HG03575 (cell line): Measurements from ENCODE around the gene HOXA9.

Experiments used
- ATAC-seq: cut with Tn5 transposase; IDR thresholded peaks from one replicate; pipeline ENCODE4 v1.9.1; 2021; ENCODE audit not compliant: unreplicated experiment, insufficient number of reproducible peaks, low FRiP score; ENCODE audit errors: extremely low read depth

HOXA9 gene

DNA sequence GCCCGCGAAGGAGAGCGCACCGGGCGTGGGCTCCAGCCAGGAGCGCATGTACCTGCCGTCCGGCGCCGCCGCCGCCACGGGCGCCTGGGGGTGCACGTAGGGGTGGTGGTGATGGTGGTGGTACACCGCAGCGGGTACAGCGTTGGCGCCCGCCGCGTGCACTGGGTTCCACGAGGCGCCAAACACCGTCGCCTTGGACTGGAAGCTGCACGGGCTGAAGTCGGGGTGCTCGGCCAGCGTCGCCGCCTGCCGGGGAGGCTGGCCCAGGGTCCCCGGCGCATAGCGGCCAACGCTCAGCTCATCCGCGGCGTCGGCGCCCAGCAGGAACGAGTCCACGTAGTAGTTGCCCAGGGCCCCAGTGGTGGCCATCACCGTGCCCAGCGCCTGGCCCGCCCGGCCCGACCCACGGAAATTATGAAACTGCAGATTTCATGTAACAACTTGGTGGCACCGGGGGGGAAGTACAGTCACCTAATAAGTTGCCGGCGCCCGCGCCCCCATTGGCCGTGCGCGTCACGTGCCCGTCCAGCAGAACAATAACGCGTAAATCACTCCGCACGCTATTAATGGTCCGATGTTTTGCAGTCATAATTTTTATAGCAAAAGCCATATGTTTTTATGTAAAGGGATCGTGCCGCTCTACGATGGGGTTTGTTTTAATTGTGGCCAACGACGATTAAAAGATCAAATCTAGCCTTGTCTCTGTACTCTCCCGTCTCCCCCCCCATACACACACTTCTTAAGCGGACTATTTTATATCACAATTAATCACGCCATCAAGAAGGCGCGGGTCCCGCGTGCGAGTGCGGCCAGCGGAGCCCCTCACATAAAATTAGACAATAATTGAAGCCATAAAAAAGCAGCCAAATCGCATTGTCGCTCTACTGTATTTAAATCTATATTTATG, at the start of gene HOXA9:
Gene HOXA9, minus strand, starts transcription at position 449 of the 907 bp plus-strand sequence. Its CDS starts 80 bp downstream, at position 369.
- no peak for ATAC-seq

DNA sequence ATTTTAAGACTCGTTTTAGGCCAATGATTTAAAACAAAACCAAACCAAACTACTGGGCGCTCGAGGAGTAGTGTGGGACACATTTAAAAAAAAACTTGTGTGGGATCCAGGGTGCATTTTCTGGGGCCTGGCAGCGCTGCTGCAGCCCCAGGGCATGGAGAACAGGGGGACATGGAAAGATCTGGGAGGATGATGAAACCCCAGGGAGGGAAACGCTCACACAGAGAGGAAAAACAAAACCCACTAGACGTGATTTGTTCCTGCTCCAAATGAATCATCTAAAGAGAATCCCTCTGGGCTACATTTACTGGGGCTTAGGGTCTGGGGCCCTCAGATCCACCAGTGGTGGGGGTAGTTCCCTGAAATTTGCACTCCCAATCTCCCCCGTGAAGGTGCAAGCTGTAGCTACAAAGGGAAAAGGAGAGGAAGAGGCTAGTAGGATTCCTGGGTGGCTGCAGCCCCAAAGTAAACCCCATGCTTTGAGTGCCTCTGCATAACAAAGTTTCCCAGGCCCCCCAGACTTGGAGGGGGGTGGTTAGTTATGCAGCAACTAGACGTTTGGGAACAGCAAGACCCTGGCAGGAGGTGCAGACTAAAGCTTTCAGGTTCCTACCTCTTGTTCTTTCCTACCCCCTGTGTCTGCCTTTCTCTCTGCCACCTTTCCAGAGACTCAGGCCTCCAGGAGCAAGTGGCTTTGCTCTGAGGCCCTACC, 49.1 kb upstream of the HOXA9 start:
- ATAC-seq = no peak

DNA sequence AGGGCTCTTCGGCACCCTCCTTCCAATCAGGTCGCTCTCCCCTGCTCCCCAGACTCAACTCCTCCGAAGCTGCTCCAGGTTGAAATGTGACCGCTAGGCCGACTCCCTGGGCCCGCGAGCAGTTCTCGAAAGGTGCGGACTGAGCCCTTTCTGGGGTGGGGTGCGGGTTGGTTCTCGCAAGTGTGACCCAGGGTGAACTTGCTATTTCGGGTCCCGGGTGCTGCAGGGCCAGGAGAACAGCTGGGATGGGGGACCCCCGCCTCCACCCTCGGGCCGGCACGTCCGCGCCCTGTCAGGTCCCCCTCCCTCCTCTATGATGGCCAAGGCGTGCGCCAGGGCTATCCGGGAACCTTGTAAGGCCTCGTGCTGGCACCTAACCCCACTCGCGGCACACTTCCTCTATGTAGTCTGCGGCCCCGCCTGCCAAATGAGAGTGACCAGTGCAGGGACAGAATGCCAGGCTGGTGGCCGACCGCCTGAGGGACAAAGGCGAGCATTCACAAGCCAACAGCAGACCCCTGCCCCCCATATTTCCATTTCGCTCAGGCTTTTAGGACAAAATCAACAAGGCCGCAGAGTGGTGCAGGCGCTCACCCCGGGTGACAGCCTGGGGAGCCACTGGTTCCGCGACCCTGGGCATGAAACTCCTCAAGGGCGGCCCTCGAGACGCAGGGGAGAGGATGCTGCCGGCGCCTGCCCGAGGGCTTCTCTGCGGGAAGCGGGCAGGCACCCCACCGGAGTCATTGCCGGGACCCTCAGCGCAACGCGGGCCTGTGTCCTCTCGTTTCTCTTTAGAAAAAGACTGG, 48.3 kb upstream of the HOXA9 start:
- no peak for ATAC-seq

DNA sequence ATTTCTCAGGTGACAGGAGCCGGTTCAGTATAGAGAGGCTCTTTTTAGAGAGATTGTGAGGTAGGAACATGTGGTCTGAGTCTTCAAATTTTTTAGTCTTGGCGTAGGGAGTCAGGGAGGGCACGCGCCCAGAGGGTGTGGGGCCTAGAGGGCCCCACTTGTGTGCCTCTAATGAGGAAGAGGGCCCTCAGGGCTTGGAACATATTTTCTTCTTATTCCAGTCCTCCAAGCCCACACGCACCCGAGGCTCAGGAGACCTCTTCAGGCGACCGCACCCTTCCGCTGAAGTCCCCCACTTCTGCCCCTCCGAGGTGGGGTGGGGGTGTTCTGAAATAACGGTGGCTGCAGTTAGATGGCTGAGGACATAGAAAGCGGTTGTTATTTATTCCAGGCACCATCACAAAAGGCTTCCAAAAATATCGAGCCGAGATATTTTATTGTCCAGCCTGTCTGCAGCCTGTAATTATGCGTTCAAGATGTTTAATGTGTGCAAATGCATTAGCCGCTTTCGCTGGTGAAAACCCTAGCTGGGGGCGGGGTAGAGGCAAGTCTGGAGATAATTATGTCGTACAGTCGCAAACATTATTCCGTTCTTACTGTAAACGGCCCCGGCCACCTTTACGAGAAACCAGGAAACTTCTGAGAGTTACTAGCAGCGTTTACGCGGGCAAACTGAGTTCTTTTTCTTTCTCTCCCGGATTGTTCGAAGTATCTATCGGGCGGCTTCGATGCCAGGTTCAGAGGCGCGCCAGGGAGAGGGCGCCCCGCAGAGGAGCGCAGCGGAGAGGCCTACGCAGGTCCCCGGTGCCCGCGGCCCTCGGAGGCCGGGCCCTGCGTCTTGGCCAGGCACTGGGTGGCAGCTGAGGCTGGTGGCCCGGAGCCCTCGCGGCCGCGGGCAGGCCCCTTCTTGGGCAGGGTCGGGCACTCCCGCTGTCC, 47.4 kb upstream of the HOXA9 start:
- no peak for ATAC-seq

DNA sequence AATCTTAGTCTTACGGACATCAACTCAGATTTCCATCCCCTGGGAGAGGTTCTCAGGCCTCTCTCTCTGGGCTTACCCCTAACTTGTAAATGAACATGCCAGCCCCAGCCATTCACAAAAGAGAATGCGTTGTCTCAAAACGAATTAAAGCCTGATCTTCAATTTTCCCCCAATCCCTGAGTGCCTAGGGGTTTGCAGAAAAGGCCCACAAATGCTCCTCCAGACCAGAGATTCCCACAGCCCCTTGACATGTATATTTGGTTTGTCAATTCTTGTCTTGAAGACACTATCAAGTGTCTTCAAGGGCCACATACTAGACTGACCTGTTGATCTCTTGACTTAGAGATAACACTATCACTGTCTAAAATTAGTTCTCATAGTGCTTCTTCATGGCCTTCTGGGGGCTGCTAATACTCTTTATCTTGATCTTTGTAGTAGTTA, 46.4 kb upstream of the HOXA9 start:
- ATAC-seq = no peak

DNA sequence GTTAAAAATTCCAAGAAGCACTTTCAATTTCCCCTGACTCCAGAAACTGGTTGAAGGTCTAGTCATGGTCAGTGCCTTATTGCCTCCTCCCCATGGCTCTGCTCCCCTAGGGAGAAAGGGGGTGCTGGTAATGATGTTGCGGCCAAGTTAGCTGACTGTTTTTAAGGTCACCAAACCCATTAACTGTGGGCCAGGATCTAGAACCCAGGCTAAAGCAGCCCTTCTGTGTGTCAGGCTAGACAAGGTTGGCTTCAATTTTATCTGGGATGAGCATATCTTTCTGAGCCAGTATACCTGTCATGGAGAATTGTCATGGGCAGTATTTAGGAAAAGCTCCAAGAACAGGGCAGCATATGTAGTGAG, 45.7 kb upstream of the HOXA9 start:
- no peak for ATAC-seq

DNA sequence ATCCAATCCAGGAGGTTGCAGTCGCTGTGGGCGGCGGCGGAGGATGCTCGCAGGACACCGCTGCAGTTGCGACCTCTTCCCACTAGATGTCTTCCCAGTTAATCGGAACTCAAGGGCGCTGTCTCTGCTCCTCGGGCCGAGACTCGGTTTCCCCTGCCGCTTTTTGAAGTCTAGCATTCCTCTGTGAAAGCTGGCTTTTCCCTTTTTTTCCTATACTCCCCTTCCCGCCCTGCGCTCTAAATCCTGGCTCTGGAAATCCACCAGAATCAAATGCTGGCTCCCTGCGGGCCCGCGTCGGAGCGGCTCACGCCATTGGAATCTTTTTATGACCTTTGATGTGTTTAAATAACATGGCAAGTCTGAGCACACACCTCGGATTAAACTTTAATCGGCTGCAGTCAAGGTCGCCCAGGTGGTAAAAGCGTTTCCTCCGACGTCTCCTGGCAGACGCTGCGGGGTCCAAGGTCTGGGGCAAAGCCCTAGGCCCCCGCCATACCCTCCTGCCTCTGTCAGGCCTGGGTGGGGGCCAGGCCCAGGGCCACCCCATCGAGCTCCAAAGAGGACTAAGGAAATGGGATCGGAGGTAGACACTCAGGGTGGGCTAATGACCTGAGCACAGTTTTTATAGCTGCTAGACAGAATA, 45.2 kb upstream of the HOXA9 start:
- no peak for ATAC-seq

DNA sequence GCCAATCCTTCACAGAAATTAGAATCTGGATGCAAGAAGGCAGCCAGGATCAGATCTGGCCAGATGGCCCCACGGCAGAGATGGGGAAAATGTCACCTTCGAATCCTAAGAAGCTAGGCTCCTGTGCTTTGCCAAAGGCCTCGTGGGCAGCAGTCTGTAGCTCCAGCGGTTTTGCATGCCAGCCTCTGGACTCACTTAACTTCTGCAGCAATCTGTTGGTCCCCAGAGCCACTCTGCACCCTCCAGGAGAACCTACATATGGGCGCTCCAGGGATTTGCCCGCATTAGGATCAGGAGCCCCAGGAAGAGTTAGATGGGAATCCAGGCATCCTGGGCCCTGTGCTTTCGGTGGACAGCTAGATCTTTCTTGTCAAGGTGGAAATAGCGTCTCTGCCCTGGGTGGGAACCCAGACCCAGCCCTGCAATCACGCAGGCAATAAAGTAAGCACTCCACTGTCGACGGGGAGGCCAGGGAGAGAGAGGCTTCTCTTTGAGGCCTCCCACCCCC, 44.6 kb upstream of the HOXA9 start:
- ATAC-seq = no peak

DNA sequence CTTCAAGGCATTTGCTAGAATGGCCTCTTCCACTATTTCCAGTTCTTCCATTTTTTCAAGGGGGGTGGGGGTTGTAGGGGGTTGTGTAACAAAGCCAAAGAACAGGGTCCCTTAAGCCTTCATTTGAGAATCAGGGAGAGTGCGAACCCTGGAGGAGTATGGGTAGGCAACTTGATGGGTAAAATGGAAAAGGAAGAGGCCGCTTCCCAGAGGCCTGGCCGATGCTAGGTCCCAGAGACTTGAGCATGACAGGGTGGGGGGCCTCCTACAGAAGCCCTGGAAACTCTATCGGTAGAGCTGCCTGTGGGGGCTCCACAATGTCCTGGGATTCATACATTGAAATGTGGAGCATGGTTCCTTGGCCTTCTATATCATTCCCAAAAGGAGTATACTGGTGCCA, 43.7 kb upstream of the HOXA9 start:
- no peak for ATAC-seq

DNA sequence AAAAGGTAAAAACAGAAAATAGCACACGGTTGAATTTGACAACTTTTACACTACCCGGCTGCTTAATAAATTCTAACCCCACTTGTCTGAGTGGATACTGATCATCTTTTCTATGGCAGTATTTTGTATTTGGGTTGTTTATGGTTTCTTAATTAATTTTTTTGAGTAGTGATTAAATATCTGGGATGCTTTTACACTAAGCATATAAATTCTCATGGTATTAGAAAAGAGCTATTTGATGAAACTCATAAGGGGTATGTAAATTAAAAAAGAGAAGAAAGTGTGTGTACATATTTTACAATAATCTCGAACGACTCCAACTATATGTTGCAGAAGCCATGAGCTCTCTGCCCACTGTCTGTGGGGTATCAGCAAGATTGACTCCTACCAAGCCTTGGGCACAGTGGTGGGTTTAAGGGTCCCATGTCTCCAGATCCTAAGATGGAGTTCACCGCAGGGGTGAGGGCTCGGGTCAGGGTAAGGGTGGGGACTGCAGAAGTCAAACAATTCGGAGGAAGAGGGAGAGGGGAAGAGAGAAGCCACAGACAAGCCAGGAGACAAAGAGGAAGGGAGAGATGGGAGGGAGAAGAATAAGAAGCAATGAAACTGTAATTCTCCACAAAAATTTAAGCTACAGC, 42.1 kb upstream of the HOXA9 start:
- no peak for ATAC-seq

DNA sequence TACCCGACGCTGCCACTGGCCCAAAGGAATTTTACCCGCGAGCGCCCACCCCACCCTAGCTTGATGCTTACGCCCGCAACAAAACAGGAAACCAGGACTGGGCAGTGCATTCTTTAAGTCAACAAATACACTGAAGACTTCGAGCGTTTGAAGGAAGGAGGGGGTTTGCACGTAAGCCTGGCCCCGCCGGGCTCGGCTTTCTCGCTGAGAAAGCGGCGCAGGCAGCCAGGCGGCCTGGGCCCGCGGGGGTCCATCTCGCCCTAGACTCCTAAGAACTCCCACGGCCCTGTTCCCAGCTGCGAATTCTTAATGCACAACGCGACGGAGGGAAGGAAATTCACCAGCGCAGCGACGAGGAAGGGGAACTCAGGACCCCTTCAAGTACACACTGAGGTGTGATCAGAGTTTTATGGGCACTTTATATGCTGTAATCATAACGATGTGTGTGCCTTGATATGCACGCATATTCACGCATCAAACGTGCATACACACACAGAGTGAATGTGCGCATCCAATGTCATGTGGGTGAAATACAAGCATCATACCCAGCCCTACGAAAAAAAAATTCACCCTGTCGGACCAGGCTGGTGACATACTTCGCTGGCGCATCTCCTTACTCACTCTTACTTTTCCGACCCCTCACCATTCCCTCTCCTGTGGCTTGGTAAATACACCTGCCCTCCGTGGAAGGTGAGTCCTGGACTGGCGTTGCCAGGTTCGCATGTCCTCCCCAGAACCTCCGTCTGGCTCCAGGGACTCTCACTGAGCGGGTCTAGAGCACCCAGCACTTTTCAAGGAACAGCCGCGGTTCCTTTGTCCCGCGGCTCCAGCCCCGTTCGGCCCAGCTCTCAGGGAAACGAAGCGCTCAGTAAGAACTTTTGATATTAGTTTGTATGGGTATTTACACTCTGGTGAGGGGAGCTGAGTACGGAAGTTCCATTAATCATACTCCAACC, 40.3 kb upstream of the HOXA9 start:
- ATAC-seq = no peak

DNA sequence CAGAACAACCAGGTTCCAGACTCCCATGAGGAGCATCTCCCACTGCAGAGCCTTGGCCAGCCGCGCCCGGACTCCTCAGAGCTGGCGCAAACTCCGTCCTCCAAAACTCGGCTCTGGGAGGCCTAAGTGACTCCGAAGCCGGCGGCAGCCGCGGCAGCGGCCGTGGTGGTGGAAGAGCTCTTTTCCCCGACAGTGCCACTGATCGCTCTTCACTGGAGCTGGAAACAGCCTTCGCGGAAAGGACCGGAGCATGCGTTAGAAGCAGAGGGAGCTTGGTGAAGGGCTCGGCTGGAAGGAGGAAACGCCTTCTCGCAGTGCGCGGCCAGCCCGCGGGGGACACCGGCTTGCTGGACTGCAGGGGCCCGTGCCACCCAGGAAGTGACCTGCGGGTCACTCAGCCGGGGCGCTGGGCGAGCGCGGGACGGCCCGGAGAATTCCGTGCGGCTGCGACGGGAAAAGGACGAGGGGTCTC, 39.5 kb upstream of the HOXA9 start:
- ATAC-seq = no peak

DNA sequence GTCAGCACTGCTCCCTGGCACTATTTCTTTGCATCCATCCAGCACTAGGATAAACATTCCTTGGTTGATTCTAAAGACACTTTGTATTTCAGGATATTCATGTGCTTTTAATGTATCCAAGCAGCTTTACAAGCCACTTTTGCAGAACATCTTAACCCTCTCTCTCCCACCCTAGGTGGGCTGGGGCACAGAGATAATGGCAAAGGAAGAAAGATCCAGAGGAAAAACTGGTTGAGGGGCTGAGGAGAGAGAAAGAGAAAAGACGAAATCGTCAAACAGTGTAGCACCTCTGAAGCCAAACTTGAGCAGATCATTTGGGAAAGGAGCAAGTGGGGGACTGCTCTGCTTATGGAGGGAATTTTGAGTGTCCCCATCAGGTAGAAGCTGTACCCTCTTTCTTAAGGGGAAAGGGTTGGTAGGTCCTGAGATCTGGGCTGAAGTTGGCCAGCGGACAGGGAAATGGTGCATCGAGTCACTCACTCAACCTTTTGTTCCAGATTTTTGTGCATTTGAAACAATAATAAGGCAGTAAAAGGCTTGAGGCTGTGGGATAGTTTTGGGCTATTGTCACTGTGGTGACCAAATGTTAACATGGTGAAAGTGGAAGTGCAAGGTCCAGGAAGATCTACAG, 38.7 kb upstream of the HOXA9 start:
- no peak for ATAC-seq

DNA sequence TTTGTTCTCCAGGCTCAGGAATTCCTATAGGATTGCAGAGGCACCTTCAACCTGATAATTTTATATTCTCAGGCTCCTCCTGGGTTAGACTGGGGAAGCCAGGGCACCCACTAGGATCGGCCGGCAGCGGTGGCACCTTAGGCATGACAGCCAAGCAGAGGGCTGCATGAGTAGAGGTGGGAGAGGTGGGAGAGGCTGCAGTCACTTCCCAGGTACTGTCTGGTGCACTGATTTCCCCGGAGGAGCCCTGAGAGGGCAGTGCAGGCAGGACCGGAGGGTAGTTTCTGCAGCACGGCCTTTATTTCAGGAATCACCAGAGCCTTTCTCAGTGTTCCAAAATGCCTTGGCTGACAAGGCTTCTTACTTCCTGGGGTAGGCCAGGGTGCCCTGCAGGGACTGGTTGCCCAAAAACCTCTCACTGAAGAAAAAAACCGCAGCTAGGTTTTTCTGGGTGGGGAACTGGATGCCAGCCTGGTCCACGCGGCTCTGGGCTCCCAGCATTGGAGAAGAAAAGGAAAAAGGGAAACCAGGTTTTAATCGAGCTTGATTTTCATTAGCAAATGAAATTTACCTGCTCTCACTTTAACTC, 38.1 kb upstream of the HOXA9 start:
- ATAC-seq = no peak

DNA sequence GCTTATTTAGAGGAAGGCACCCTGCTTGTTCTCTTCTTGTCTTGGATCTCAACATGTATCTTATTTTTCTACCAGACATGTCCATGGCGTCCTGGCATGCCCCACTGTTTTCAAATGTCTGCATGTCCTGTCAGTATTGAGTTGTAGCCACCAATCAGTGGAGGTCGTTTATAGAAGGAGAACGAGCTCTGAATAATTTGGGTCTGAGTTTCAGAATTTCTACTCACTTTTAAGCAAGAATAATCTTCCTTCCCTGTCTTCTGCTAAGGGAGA, 37.5 kb upstream of the HOXA9 start:
- no peak for ATAC-seq
